Astrocyte (in vitro differentiated cells and primary cell): ENCODE data around the gene PLAAT2. TPM values are rescaled to one million over a fixed set of nuclear protein-coding genes. Genes with fewer than 3 reads are reported as not detected.

Source experiments
- DNase-seq: peaks from one replicate; pipeline ENCODE4 v3.0.0-alpha.2; 2010; ENCODE audit warnings: low read depth
- FAIRE-seq: peaks from 2 replicates; lab custom pipeline; 2011; peaks lifted over from hg19 to GRCh38; lab: Jason Lieb, UNC
- H2AFZ ChIP-seq: 2 replicates; pipeline ENCODE4 v1.6.0; 2012; ENCODE audit warnings: low read depth, low read length, inconsistent platforms
- H3K27ac ChIP-seq: 2 replicates; pipeline ENCODE4 v1.5.1; 2011; ENCODE audit warnings: low read depth, low read length, inconsistent platforms
- H3K27me3 ChIP-seq: 2 replicates; pipeline ENCODE4 v1.6.0; 2011; ENCODE audit warnings: low read length, inconsistent platforms; ENCODE audit not compliant: insufficient read depth
- H3K36me3 ChIP-seq: 2 replicates; pipeline ENCODE4 v1.5.1; 2011; ENCODE audit warnings: low read length, inconsistent platforms; ENCODE audit not compliant: insufficient read depth
- H3K4me1 ChIP-seq: 2 replicates; pipeline ENCODE4 v1.5.1; 2011; ENCODE audit warnings: low read length, inconsistent platforms; ENCODE audit not compliant: insufficient read depth
- H3K4me2 ChIP-seq: 2 replicates; pipeline ENCODE4 v1.6.0; 2012; ENCODE audit warnings: low read length, inconsistent platforms
- H3K4me3 ChIP-seq: 2 replicates; pipeline ENCODE4 v1.5.1; 2011; ENCODE audit warnings: low read depth, mild to moderate bottlenecking, low read length, inconsistent platforms; ENCODE audit not compliant: insufficient read depth
- H3K79me2 ChIP-seq: 2 replicates; pipeline ENCODE4 v1.6.0; 2012; ENCODE audit warnings: mild to moderate bottlenecking, low read length, inconsistent platforms; ENCODE audit not compliant: insufficient read depth
- H3K9ac ChIP-seq: 2 replicates; pipeline ENCODE4 v1.6.0; 2012; ENCODE audit warnings: mild to moderate bottlenecking, low read length, inconsistent platforms
- H3K9me3 ChIP-seq: 2 replicates; pipeline ENCODE4 v1.5.1; 2012; ENCODE audit warnings: low read depth, mild to moderate bottlenecking, low read length, inconsistent platforms; ENCODE audit not compliant: insufficient read depth
- H4K20me1 ChIP-seq: 2 replicates; pipeline ENCODE4 v1.6.0; 2012; ENCODE audit warnings: low read length, inconsistent platforms; ENCODE audit not compliant: insufficient read depth
- H3K27ac Mint-ChIP-seq: one replicate; pipeline ENCODE4 v1.8.0; 2021; ENCODE audit warnings: mild to moderate bottlenecking, mixed read lengths; ENCODE audit not compliant: unreplicated experiment
- H3K27me3 Mint-ChIP-seq: one replicate; pipeline ENCODE4 v1.8.0; 2021; ENCODE audit warnings: low read depth, mixed read lengths; ENCODE audit not compliant: unreplicated experiment
- H3K36me3 Mint-ChIP-seq: one replicate; pipeline ENCODE4 v1.8.0; 2021; ENCODE audit warnings: low read depth, mixed read lengths; ENCODE audit not compliant: unreplicated experiment
- H3K4me1 Mint-ChIP-seq: one replicate; pipeline ENCODE4 v1.8.0; 2021; ENCODE audit warnings: low read depth, mixed read lengths; ENCODE audit not compliant: unreplicated experiment
- H3K4me3 Mint-ChIP-seq: one replicate; pipeline ENCODE4 v1.8.0; 2021; ENCODE audit warnings: mild to moderate bottlenecking, moderate library complexity, mixed read lengths; ENCODE audit not compliant: unreplicated experiment
- H3K9me3 Mint-ChIP-seq: one replicate; pipeline ENCODE4 v1.8.0; 2021; ENCODE audit warnings: mild to moderate bottlenecking, mixed read lengths; ENCODE audit not compliant: unreplicated experiment
- CTCF ChIP-seq: IDR thresholded peaks from 2 replicates; pipeline ENCODE4 v1.5.1; 2011; ENCODE audit warnings: low read depth, mild to moderate bottlenecking, inconsistent platforms, low read length, moderate library complexity; ENCODE audit not compliant: insufficient read depth
- EZH2 ChIP-seq: IDR thresholded peaks from 2 replicates; pipeline ENCODE4 v1.6.1; 2012; ENCODE audit warnings: mild to moderate bottlenecking, low read length, inconsistent platforms; ENCODE audit not compliant: insufficient read depth
- total RNA-seq: library from RNA; stranded (reverse); gene quantifications from 2 replicates; pipeline ENCODE4 v1.2.1, GENCODE V29; 2021

PLAAT2 gene
- total RNA-seq, 1 donor from 2014 or later: 0.52 TPM

DNA sequence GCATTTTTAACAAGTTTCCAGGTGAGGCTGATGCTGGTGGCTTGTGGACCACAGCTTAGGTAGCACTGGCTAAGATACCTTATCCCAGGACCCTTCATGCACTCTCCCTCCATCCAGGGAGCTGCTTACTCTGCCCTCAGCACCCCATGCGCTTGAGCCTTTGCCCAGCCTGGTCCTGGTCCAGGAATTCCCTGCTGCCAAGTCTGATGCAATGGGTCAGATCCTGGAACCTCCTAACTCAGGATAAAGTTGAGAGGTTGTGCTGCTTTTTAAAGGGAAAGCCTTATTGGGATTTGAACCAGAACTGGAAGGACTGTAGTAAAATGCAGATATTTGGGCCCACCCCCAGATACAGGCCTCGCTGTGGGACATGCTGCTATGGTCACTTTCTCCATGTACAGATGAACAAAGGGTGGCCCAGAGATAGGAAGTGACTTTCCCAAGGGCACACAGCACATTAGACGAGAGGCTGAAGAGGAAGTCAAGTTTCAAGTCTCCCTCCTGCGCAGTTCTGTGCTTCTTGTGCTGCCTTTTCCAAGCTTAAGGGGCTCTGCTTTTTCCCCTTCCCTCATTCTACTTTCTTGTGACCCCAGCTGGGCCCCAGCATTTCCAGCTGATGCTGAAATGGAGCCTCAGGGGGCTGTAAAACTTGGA is 58.1 kb downstream of the PLAAT2 start:
- H3K27me3 Mint-ChIP-seq: peaks cover 18% of the 10 kb centered on the region
- H3K27ac Mint-ChIP-seq: no peak overlapping the region
- H3K9me3 Mint-ChIP-seq: peaks cover 11% of the 10 kb centered on the region
- H3K27ac ChIP-seq: no peak overlapping the region
- H3K9me3 ChIP-seq: peaks cover 6% of the 10 kb centered on the region
- FAIRE-seq (no peak), DNase-seq (no peak)
- H4K20me1 ChIP-seq: no peaks in the 10 kb centered on the region
- TF ChIP-seq EZH2 (no peak), CTCF (no peak)
- H3K4me1 ChIP-seq: no peaks in the 10 kb centered on the region
- no peaks in the 10 kb centered on the region for H3K4me1 Mint-ChIP-seq
- no peaks in the 10 kb centered on the region for H3K27me3 ChIP-seq
- H3K79me2 ChIP-seq: no peaks in the 10 kb centered on the region
- no peak overlapping the region for H3K4me2 ChIP-seq
- H3K36me3 ChIP-seq: no peaks in the 10 kb centered on the region
- H3K4me3 ChIP-seq: no peak overlapping the region
- no peak overlapping the region for H2AFZ ChIP-seq
- H3K9ac ChIP-seq: no peak overlapping the region
- no peak overlapping the region for H3K4me3 Mint-ChIP-seq
- H3K36me3 Mint-ChIP-seq: peaks cover 4% of the 10 kb centered on the region

- peaks cover 13% of the 10 kb centered on the region for H3K27me3 Mint-ChIP-seq
- no peak for TF ChIP-seq CTCF
- TF ChIP-seq EZH2: no peak
Observed at GRCh38 chr11:63504054-63504453, 59.1 kb downstream of the PLAAT2 start.

DNA sequence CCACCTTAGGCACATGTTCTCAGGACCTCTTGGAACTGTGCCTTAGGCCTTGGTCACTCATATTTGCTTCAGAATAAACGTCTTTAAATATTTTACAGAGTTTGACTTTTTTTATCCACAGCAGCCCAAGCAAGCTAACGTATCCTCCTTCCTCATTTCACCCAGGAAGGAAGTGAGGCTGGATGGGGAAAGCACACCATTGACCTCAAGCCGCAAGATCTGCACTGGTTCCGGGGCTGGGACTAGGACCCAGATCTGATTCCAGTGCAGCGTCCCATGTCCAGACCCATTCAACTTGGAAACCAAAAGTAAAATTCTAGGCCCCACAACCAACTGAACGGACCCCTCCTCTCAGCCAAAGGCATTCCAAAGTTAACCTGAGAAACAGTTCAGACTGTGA is 59.7 kb downstream of the PLAAT2 start:
- no peak overlapping the region for H3K4me3 Mint-ChIP-seq

More at GRCh38 chr11:63504054-63504453, 59.1 kb downstream of the PLAAT2 start:
- H3K9me3 ChIP-seq: peaks cover 7% of the 10 kb centered on the region
- no peak overlapping the region for H3K4me2 ChIP-seq
- no peaks in the 10 kb centered on the region for H4K20me1 ChIP-seq
- H3K9me3 Mint-ChIP-seq: peaks cover 18% of the 10 kb centered on the region
- FAIRE-seq (no peak), DNase-seq (no peak)
- H3K27ac ChIP-seq: no peak overlapping the region
- H3K4me1 ChIP-seq: no peaks in the 10 kb centered on the region
- no peaks in the 10 kb centered on the region for H3K4me1 Mint-ChIP-seq
- H3K36me3 Mint-ChIP-seq: peaks cover 4% of the 10 kb centered on the region
- no peak overlapping the region for H2AFZ ChIP-seq
- no peak overlapping the region for H3K4me3 Mint-ChIP-seq
- no peaks in the 10 kb centered on the region for H3K79me2 ChIP-seq
- H3K4me3 ChIP-seq: no peak overlapping the region
- no peak overlapping the region for H3K27ac Mint-ChIP-seq
- no peaks in the 10 kb centered on the region for H3K36me3 ChIP-seq
- H3K27me3 ChIP-seq: no peaks in the 10 kb centered on the region
- H3K9ac ChIP-seq: no peak overlapping the region

More for the DNA sequence above, 59.7 kb downstream of the PLAAT2 start:
- Mint-ChIP-seq H3K4me1 (no peaks in the 10 kb centered on the region), H3K36me3 (peaks cover 4% of the 10 kb centered on the region), H3K9me3 (peaks cover 21% of the 10 kb centered on the region), H3K27me3 (peaks cover 13% of the 10 kb centered on the region), H3K27ac (no peak overlapping the region)
- no peak for DNase-seq
- FAIRE-seq: no peak
- no peaks in the 10 kb centered on the region for H3K27me3 ChIP-seq
- H2AFZ ChIP-seq: no peak overlapping the region
- no peaks in the 10 kb centered on the region for H3K36me3 ChIP-seq
- H3K9ac ChIP-seq: no peak overlapping the region
- no peaks in the 10 kb centered on the region for H3K79me2 ChIP-seq
- H3K4me2 ChIP-seq: no peak overlapping the region
- no peaks in the 10 kb centered on the region for H4K20me1 ChIP-seq
- H3K4me1 ChIP-seq: no peaks in the 10 kb centered on the region
- TF ChIP-seq CTCF (no peak), EZH2 (no peak)
- peaks cover 7% of the 10 kb centered on the region for H3K9me3 ChIP-seq
- no peak overlapping the region for H3K27ac ChIP-seq
- no peak overlapping the region for H3K4me3 ChIP-seq
